ENCODE data around the gene FJX1. TPM values are rescaled to one million over a fixed set of nuclear protein-coding genes. Genes with fewer than 3 reads are reported as not detected.
A peak's percentile ranks its signal among the peaks of the same experiment; 100 is the strongest.

Gene FJX1
- total RNA-seq, 1 donor from 2014 or later, result 36.1 TPM

DNA sequence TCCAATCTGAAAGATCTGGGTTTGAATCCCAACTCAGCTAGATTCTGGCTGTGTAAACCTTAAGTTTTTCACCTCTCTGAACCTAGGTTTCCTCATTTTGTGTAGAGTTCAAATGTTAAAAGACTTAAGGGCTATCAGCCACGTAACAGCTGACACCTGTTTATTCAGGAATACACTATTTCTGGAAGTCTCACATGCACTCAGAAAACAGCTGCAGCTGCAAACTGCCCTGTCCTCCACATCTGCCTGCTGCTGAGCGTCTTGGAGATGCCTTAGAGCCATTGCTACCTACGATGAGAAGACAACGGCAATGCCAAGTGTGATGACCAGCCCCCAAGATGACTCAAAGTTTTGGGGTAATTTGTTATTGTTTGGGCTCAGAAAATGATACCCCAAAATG is 37.6 kb downstream of the FJX1 start:
- Histone ChIP-seq H3K4me3 (ENCODE audit: low read depth, low read length) (no peak overlapping the region), H3K36me3 (ENCODE audit: control insufficient read depth, insufficient read depth, low read length) (no peaks in the 10 kb centered on the region), H3K27me3 (ENCODE audit: control insufficient read depth, insufficient read depth, low read length) (no peaks in the 10 kb centered on the region)
- no peak for DNase-seq (ENCODE audit: low read depth)
- TF ChIP-seq, protein P1, sequence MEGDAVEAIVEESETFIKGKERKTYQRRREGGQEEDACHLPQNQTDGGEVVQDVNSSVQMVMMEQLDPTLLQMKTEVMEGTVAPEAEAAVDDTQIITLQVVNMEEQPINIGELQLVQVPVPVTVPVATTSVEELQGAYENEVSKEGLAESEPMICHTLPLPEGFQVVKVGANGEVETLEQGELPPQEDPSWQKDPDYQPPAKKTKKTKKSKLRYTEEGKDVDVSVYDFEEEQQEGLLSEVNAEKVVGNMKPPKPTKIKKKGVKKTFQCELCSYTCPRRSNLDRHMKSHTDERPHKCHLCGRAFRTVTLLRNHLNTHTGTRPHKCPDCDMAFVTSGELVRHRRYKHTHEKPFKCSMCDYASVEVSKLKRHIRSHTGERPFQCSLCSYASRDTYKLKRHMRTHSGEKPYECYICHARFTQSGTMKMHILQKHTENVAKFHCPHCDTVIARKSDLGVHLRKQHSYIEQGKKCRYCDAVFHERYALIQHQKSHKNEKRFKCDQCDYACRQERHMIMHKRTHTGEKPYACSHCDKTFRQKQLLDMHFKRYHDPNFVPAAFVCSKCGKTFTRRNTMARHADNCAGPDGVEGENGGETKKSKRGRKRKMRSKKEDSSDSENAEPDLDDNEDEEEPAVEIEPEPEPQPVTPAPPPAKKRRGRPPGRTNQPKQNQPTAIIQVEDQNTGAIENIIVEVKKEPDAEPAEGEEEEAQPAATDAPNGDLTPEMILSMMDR (IDR thresholded peaks at IDR 0.05; ENCODE audit: insufficient read depth, low read length, poor library complexity, severe bottlenecking), result no peak

DNA sequence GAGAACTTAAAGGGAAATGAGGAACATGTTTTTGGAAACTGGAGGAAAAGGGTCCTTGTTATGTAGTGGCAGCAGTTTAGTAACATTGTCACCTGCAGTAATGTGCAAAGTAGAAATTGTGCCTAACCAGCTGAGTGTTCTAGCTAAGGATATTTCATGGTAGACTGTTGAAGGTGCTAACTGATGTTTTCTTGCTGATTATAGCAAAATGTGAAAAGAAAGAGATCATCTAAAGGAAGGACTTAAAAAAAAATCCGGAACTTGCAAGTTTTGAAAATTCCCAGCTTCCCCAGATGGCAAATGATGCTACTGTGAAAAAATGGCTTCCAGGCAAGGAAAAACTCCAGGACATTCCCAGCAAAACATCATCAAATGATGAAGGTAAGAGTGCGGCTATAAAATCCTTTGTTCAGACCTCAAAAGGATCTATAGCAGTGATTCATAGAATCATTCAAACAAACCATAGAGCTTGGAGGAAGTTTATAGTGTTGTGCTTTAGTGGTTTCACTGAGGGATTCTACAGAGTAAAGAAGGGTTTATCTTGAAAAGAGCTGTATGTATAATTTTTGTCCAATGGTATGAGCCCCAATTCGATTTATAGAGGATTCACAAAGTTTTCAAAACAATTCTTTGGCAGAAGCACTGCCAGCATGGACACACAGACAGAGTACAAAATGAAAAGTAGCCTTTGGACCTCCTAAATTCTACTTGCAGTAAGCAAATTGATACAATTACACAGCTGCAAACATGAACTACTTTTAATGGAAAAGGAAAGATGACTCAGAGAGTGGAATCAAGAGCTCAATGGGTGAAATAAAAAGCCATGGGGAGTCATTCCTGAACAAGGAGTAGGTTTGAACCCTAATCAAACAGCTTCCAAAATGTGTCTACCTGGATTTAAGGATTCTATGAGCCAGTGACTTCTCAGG is 40.0 kb downstream of the FJX1 start:
- H3K36me3 ChIP-seq (ENCODE audit: control insufficient read depth, insufficient read depth, low read length), result no peaks in the 10 kb centered on the region
- TF ChIP-seq, protein P1 (IDR thresholded peaks at IDR 0.05; ENCODE audit: insufficient read depth, low read length, poor library complexity, severe bottlenecking), result no peak
- H3K27me3 ChIP-seq (ENCODE audit: control insufficient read depth, insufficient read depth, low read length), result no peaks in the 10 kb centered on the region
- DNase-seq (ENCODE audit: low read depth), result no peak
- no peak overlapping the region for H3K4me3 ChIP-seq (ENCODE audit: low read depth, low read length)

- TF ChIP-seq, protein P1 (IDR thresholded peaks at IDR 0.05; ENCODE audit: insufficient read depth, low read length, poor library complexity, severe bottlenecking), result no peak
- Histone ChIP-seq H3K36me3 (ENCODE audit: control insufficient read depth, insufficient read depth, low read length) (no peaks in the 10 kb centered on the region), H3K4me3 (ENCODE audit: low read depth, low read length) (no peak overlapping the region), H3K27me3 (ENCODE audit: control insufficient read depth, insufficient read depth, low read length) (no peaks in the 10 kb centered on the region)
- DNase-seq (ENCODE audit: low read depth), result no peak
Measured at GRCh38 chr11:35661534-35661933, 43.3 kb downstream of the FJX1 start.

- peak overlapping the region; percentile 69 for H3K4me3 ChIP-seq (ENCODE audit: low read depth, low read length)
- no peaks in the 10 kb centered on the region for H3K27me3 ChIP-seq (ENCODE audit: control insufficient read depth, insufficient read depth, low read length)
- TF ChIP-seq, protein P1 (IDR thresholded peaks at IDR 0.05; ENCODE audit: insufficient read depth, low read length, poor library complexity, severe bottlenecking), result no peak
- H3K36me3 ChIP-seq (ENCODE audit: control insufficient read depth, insufficient read depth, low read length), result no peaks in the 10 kb centered on the region
- no peak for DNase-seq (ENCODE audit: low read depth)
Measured at GRCh38 chr11:35662061-35662648, 43.9 kb downstream of the FJX1 start.

- H3K4me3 ChIP-seq (ENCODE audit: low read depth, low read length), result peak within 1 kb of the TSS; percentile 69
- no peaks in the 10 kb centered on the region for H3K36me3 ChIP-seq (ENCODE audit: control insufficient read depth, insufficient read depth, low read length)
- TF ChIP-seq, protein P1 (IDR thresholded peaks at IDR 0.05; ENCODE audit: insufficient read depth, low read length, poor library complexity, severe bottlenecking), result no peak
- no peaks in the 10 kb centered on the region for H3K27me3 ChIP-seq (ENCODE audit: control insufficient read depth, insufficient read depth, low read length)
- DNase-seq (ENCODE audit: low read depth), result peak; percentile 41
Measured at GRCh38 chr11:35662649-35663407, 44.6 kb downstream of the FJX1 start, which contains the start of gene TRIM44. TSS of gene TRIM44 (plus strand) at chr11:35662775. CDS start at chr11:35663112, 337 bp downstream.

All from kidney epithelial cell (primary cell).